HG03571 (cell line): Measurements from ENCODE around the gene MAPK12.

ENCODE experiments used
- ATAC-seq: cut with Tn5 transposase; IDR thresholded peaks from one replicate; pipeline ENCODE4 v1.9.1; 2021; ENCODE audit not compliant: unreplicated experiment

MAPK12 gene

DNA sequence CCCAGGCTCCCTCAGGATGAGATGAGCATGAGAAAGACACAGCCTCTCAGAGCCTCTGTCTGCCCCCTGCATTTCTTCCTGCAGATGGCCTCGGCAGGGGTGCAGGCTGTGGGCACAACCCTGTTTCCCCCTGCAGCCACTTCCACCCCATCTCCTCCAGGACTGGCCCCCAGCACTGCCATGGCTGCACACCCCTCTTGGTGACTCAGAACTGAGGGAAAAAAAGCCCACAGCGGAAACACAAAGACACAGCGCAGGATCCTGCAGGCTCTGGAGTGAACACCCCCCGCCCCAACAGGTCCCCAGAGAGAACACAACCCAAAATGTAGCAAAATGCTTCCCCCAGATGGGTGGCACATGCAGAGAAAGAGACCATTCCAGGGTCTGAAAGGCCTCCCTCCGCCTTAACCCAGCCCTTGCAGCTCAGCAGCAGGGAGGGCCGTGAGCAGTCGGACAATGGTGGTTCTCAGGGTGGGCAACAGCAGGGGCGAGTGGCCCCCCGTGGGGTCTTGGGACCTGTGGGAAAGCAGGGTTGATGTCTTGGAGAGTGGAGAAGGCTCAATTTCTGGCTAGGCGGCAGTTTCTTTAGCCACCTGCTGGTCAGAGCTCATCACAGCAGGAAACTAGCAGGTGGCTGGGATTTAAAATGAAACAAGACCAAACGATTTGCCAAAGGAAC, 24.6 kb downstream of the MAPK12 start:
- no peak for ATAC-seq

DNA sequence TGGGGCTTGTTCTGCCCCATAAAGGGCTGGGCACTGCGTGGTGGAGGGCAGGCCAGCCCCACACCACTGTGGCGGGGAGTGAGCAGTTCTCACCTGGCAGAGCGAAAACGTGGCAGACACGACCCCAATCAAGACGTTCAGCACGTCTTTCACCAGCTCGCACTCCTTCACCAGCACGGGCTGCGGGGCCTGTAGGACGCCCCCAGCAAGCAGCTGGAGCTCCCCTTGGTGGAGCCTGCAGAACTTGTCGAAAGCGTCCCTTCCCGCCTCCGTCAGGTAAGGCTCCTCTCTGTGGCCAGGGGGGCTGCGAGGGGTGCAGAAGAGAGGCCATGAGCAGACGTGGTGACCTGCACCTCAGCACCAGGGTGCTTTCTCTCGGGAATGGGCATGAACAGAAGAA, 28.3 kb downstream of the MAPK12 start:
- no peak for ATAC-seq

DNA sequence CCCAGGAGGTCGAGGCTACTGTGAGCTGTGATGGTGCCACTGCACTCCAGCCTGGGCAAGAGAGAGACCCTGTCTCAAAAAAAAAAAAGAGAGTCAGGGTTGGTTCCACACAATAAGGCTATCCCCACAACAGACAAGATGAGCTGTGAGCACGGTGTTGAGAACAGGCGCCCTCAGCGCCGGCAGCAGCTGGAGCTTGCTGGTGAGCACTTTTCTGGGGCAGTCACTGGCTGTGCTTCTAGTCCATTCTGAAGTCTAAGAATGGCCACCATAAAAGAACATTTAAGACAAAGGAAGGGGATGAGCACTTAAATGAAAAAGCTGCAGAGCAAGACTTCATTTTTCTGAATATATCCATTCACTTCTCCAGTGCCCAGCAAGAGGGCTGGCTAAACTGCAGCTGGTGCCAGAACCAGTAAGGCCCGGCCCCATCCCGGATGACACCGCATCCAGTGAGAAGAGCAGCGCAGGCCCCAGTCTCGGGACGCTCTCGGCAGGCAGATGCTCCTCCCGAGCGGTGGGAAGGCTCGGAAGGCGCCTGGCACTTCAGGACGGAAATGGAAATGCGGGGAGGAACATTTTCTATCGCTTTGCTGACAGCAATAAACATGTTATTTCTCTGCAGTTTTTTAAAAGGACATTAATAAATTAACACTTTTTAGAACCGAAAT, 28.9 kb downstream of the MAPK12 start:
- ATAC-seq, result no peak

DNA sequence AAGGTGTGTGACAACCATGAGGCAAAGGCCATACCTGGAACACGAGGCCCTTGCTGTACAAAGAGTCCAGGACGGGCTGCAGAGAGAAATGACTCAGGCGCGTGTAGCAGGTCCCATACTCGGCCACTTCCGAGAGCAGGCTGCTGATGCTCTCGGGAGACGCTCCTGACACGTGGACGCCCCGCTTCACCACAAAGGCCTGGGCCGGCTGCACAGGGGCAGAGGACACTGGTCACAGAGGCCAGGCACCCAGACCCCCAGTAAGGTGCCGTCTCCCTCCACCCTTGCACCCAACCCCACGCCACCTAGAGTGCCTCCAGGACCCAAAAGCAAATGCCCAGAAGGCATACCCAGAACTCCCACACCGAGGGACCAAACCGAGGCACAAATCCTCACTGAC, 32.1 kb downstream of the MAPK12 start:
- no peak for ATAC-seq

DNA sequence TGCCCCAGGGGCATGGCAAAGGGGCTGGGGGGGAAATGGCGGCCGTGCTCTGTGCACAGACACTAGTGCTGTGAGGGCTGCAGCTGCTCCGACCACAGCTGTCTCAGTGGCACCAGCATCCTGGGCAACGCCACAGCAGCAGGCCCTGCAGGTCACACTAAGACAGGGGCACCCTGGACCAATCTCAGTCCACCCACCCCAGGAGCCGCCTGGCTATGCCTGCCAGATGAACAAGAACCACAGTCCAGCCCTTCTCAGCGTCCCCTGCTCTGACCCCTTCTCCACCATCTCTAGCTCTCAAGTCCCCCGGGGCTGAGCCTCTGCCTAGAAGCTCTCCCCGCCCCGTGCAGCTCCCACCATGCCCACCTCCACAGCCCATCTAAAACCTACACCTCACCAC, 33.1 kb downstream of the MAPK12 start:
- ATAC-seq, result no peak

DNA sequence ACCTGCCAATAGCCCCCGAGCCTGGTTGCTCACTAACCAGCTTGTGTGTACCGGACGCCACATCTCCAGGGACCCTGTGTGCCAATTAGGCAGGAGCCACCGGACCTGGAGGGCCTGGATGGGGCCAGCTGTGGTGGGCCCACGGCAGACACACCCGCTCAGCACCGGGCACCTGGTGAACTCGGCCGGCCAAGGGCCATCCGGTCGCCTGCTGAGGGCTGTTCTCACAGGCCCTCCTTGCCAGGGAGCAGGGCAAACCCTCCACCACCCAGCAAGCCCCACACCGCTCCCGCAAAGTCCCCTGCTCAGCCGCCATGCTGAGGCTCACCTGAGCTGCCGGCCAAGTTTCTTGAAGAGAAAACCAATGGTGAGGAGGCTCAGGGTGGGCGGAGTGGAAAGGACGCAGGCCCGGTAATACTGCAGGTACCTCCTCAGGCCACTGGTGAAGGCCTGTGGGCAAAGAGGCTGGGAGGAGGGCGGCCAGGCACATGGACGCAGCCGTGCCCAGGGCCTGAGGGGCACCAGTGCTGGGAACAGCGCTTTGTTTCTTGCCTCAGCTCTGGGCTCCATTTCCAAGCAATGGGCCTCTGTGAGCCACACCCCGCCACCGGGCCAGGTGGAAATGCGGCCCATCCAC, 33.8 kb downstream of the MAPK12 start:
- ATAC-seq, result no peak

DNA sequence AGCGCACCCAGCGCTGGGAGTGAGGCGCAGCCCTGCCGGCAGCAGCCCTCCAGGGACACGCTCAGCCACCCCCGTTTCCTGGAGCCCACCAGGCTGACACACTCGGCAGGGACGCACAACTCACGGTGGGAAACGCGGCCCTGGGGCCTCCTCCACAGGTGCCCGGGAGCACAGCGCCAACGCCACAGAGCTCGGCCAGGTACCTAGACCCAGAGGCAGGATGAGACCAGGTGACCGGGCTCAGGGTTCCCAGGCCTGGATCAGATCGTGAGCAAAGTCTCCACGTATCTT, 34.7 kb downstream of the MAPK12 start:
- no peak for ATAC-seq

DNA sequence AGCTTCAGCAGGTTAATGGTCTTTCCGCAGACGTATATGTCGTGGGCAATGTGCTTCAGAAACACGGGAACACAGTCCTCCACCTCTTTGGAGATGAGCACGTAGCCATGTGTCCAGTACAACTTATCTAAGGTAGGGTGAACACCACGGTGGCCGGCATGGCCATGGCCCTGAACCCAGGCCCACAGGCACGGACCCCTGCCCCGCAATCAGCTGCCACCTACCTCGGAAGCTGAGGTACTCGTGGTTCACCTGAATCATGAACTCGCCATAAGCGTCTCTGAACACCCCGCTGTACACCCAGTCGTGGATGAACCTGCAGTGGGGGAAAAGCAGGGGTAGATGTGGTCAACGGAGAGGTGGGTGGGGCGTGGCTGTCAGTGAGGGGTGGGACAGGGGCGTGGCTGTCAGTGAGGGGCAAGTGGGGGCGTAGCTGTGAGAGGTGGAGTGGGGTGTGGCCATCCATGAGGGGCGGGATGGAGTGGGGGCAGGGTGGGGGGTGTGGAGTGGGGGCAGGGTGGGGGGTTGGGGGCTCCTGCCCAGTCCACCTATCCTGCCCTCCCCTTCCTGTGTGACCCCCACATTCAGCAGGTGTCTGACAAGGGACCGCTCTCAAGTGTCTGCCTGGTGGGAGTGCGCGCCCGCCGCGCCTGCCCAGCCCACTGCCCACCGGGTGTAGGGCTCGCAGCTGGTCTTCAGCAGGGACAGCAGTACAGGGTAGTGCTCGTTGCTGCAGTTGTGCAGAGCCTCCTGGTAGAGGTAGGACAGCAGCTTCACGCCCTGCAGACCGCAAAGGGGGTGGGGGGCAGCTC, 35.2 kb downstream of the MAPK12 start:
- ATAC-seq, result no peak

DNA sequence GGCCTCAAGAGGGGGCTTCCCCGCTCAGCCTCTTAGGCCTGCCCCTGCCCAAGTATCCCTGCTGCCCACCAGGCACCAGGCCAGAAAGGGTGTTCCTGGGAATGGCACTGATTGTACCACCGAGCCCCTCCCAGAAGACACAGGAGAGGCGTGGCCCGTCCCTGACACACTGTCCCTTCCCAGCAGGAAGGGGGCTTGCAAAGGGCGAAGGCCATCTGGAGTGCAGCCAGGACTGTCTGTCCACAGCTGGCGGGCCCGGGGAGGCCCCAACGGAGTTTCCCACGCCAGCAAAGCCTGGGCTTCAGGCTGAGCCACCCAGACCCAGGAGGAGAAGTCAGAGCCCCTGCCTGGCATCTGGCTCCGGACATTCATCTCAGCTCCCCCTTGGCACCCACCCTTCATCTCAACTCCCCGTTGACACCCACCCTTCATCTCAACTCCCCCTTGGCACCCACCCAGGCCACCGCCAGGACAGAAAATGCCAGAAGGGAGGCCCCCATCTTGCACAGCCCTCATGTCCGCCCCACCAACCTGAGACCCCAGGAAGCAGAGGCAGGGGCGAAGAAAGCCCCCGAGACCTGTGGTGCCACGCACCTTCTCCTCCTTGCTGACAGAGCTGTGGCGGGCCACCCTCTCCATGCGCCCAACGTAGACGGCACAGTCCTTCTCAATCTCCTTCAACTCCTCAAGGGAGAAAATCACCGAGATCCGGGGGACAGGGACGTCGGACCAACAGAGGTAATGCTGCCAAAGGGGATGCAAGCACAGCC, 36.1 kb downstream of the MAPK12 start:
- ATAC-seq, result no peak

DNA sequence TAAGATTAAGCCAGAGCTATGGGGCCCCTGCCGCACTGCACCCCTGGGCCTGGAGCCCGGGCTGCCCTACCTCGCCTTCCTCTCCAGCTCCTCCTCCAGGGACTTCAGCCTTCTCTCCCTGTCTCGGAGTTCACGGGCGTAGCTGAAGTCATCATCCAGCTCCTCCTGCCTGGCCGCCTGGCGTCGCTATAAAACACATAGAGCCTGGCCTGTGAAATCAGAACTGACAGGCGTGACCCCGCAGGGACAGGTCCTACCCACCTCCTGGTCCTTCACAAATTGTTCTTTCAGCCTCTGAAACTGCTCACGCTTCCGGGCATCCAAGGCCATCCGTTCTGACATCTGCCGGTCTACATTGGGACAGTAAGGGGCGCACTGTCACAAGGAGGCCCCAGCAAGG, 37.4 kb downstream of the MAPK12 start:
- no peak for ATAC-seq

DNA sequence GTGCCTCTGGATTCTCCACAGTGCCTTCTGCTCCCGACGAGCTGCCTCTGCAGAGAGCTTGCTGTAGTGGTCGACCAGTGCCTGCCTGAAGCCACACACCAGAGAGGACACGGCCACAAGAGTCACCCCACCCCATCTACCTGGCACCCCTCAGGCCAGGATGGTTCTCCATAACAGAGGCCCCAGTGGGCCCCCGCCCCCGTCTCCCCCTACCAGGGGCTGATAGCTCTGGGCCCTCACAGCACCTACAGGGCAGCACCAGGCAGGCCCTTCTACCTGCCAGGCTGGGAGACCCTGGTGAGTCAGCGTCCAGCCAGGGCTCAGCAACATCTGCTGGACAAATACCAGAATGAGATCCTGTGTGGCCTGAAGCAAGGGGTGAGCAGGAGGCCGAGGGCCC, 39.0 kb downstream of the MAPK12 start:
- ATAC-seq, result no peak

DNA sequence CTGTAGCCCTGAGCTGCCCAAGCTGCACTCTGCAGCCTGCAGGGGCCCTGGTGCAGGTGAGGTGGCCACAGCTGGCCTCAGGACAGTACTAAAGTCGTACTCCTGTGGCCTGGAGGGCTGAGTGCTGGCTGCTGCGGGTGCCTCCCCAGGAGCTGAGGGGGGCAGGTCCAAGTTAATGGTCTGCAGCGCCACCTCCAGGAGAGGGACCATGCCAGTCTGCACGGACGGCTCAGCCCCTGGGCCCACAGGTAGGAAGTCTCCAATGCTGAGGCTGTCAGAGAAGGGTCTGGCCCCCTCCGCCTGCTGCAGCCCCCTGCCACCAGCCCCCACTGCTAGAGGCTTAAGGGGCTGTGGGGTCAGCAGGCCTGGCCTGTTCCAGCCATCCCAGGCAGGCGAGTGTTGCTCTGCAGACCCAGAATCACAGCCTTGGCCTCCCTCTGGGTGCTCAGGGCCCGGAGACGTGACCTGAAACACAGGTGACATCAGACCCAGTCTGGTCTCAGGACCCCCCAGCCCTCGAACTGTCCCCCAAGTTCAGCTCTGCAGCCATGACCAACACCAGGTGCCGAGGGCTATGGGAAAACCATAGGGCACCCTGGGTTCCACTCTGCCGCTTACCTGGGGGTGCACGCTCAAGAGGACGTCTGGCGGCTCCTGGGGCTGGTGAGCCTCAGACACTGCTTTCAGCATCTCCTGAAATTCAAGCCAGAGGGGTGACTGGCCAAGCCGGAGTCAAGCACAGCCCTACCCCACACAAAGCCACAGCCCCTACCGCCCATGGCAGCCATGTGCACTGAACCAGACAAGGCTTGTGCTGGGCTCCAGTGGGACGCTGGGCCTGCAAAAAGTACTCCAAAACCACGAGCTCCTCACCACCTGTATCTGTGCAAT, 39.8 kb downstream of the MAPK12 start:
- no peak for ATAC-seq

DNA sequence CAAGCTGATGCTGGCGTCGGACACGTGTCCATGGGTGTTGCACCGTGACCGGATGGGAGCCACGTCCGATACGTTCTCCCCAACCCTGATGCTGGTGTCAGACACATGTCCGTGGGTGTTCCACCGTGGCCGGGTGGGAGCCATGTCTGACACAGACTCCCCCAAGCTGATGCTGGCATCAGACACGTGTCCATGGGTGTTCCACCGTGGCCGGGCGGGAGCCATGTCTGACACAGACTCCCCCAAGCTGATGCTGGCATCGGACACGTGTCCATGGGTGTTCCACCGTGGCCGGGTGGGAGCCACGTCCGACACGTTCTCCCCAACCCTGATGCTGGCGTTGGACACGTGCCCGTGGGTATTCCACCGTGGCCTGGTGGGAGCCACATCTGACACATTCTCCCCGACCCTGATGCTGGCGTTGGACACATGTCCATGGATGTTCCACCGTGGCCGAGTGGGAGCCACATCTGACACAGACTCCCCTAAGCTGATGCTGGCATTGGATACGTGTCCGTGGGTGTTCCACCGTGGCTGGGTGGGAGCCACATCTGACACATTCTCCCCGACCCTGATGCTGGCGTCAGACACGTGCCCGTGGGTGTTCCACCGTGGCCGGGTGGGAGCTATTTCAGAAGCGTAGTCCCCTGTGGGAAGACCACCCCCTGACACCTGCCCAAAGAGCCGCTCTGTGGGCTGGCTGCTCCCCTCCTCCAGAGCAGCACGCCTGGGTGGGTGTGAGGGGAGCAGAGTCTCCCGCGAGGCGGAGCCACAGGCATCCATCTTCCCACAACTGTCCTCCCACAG, 40.7 kb downstream of the MAPK12 start:
- ATAC-seq, result no peak

DNA sequence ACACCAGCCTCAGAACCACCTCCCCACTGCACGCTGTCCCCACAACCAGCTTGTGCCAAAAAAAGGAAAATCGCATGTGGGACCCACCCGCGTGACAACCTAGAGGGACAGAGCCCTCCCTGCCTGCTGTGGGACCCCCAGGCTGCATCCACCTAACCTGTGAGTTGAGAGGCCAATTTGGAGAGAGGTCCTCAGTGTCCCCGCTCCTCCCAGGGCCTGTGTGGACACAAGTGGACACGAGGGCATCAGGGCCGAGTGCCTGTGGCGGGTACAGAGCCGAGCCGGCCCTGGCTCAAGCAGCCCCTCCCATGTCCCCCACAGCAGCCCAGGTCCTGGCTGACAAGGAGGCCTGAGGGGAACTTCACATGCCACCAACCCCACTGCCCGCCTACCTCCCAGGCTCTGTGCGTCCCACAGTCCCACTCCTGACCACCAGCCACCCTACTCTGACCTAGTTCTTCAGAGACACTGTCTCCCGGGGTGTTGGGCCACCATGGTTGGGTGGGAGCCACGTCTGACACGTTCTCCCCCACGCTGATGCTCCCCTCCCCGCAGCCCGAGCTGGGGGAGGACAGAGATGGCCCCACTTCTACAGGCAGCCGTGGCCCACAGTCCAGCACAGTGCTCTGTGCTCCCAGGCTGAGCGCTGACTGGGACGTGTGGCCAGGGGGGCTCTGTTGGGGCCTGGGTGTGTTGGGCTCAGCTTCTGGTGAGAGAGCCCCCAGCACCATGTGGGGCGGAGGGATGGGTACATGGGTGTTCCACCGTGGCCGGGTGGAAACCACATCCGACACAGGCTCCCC, 41.5 kb downstream of the MAPK12 start:
- ATAC-seq, result no peak

DNA sequence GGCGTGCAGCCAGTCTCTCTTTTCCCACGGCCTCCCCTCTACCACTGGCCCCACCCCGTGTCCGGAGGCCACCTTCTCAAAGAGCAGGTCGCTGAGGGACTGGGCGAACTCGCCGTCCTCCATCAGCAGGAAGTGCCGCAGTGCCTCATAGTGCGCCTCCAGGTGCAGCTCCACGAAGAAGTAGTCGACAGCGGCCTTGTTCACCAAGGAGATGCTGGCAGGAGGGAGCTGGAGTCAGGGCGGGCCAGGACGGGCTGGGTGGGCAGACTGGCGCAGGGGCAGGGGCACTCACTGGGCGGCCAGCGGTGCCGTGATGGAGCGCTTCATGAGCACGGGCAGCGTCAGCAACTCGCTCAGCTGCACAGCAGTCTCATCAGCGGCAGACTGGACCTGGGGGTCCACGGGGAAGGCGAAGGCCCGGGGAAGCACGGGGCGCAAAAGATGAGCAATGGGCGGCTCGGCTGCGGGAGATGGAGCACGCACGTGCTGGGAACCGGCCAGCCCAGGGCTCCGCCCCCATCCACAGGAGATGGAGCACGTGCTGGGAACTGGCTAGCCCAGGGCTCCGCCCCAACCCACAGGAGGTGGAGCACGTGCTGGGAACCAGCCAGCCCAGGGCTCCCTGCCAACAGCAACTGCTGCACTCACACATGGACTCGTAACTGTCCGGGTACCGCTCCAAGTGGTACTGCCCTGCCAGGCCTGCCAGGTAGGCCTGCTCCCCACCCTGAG, 42.3 kb downstream of the MAPK12 start:
- ATAC-seq, result no peak

DNA sequence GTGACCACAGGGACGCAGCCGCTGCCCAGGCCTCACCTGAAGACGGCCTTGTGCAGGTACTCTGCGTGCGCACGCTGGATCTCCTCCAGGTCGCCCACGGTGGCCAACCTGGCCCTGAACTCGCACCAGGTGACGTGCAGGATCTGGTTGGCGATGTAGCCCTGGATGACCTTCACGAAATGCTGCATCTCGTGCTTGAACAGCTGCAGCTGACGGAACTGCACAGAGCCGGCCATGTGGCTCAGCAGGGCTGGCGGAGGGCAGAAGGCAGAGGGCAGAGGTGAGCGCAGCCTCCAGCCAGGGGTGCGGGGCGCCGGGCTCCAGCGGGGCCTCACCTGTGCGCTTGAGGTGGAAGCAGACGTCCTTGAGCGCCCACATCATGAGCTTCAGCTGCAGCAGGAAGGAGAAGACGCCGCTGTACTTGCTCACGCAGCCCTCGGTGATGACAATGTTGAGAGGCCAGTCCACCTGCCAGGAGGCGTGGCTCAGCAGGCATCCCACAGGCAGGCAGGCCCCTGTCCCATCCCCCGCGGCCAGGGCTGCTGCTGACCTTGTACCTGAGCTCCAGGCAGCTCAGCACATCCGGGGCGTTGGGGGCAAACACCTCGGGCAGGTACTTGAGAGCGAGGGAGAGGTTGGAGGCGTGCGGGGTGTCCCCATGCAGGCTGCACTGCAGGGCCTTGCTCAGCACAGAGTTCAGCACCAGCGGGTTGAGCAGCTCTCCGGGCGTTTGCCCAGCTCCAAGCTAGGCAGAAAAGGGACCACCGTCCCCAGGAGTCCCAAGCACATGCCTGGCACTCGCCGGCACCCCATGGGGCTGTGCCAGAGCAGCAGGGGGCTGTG, 43.1 kb downstream of the MAPK12 start:
- ATAC-seq, result no peak
